ENCODE measurements around the gene COMP.

COMP gene

GRCh38 chr19:18763674-18764590, 27.2 kb downstream of the COMP start:
- H3K36me3 ChIP-seq, result peaks cover 0 to 10% (median 0%) of the 10 kb centered on the region in 11 experiments; a peak in 5 of 22 replicates
- H3K4me1 ChIP-seq, result peaks cover 41 to 93% (median 78%) of the 10 kb centered on the region in 10 experiments
- no peak for TF ChIP-seq Cebpa-rat (IDR thresholded peaks at IDR 0.05)
- peaks cover 7 to 77% (median 39%) of the 10 kb centered on the region in 11 experiments; a peak in 20 of 22 replicates for H4K20me1 ChIP-seq
- no peaks in the 10 kb centered on the region for H3K9me3 ChIP-seq (replicated peaks in 1 of 11)
- H3K27me3 ChIP-seq, result no peaks in the 10 kb centered on the region
- peak overlapping the region in 6 of 10 experiments; percentile 12 to 38 (median 22); a peak in 7 of 20 replicates for H3K4me3 ChIP-seq
- H3K9ac ChIP-seq, result peak overlapping the region in 10 of 11 experiments; percentile 5 to 76 (median 64); a peak in 18 of 22 replicates
- peak overlapping the region; percentile 61 to 97 (median 90) for H3K4me2 ChIP-seq
- H3K27ac ChIP-seq, result peak overlapping the region in 10 of 11 experiments; percentile 37 to 86 (median 75); a peak in 19 of 22 replicates

- Histone ChIP-seq H3K27me3 (no peaks in the 10 kb centered on the region), H3K4me2 (peak overlapping the region; percentile 36 to 97 (median 90)), H3K4me1 (peaks cover 41 to 93% (median 85%) of the 10 kb centered on the region in 10 experiments), H3K36me3 (peaks cover 0 to 3% (median 0%) of the 10 kb centered on the region in 11 experiments; a peak in 3 of 22 replicates), H3K9ac (peak overlapping the region; percentile 22 to 62 (median 39); a peak in 14 of 22 replicates), H4K20me1 (peaks cover 7 to 72% (median 39%) of the 10 kb centered on the region in 11 experiments; a peak in 20 of 22 replicates), H3K27ac (peak overlapping the region in 8 of 11 experiments; percentile 31 to 86 (median 71); a peak in 16 of 22 replicates), H3K9me3 (replicated peaks in 1 of 11) (no peaks in the 10 kb centered on the region), H3K4me3 (no peak overlapping the region; a peak in 1 of 20 replicates)
- no peak for TF ChIP-seq Cebpa-rat (IDR thresholded peaks at IDR 0.05)
Measured at GRCh38 chr19:18762125-18763023, 28.7 kb downstream of the COMP start.

- peak overlapping the region in 9 of 11 experiments; percentile 29 to 62 (median 43); a peak in 13 of 22 replicates for H3K9ac ChIP-seq
- H3K4me1 ChIP-seq, result peaks cover 41 to 97% (median 86%) of the 10 kb centered on the region in 10 experiments
- no peak overlapping the region; a peak in 1 of 20 replicates for H3K4me3 ChIP-seq
- no peak for TF ChIP-seq Cebpa-rat (IDR thresholded peaks at IDR 0.05)
- H3K4me2 ChIP-seq, result peak overlapping the region; percentile 36 to 97 (median 90)
- peaks cover 0 to 7% (median 6%) of the 10 kb centered on the region in 11 experiments; a peak in 12 of 22 replicates for H3K36me3 ChIP-seq
- H4K20me1 ChIP-seq, result peaks cover 7 to 78% (median 39%) of the 10 kb centered on the region in 11 experiments; a peak in 20 of 22 replicates
- no peaks in the 10 kb centered on the region for H3K27me3 ChIP-seq
- no peaks in the 10 kb centered on the region for H3K9me3 ChIP-seq (replicated peaks in 1 of 11)
- peak overlapping the region in 7 of 11 experiments; percentile 31 to 86 (median 73); a peak in 8 of 22 replicates for H3K27ac ChIP-seq
Measured at GRCh38 chr19:18761531-18762110, 29.5 kb downstream of the COMP start.

GRCh38 chr19:18760440-18761383, 30.4 kb downstream of the COMP start:
- peaks cover 41 to 91% (median 77%) of the 10 kb centered on the region in 10 experiments for H3K4me1 ChIP-seq
- H4K20me1 ChIP-seq, result peaks cover 7 to 80% (median 39%) of the 10 kb centered on the region in 11 experiments; a peak in 20 of 22 replicates
- peak overlapping the region in 8 of 11 experiments; percentile 9 to 97 (median 84); a peak in 13 of 22 replicates for H3K4me2 ChIP-seq
- no peak overlapping the region for H3K27ac ChIP-seq
- H3K27me3 ChIP-seq, result no peaks in the 10 kb centered on the region
- H3K9ac ChIP-seq, result peak overlapping the region in 2 of 11 experiments; percentile 24 to 53; a peak in 2 of 22 replicates
- H3K9me3 ChIP-seq (replicated peaks in 1 of 11), result no peaks in the 10 kb centered on the region
- H3K36me3 ChIP-seq, result peaks cover 0 to 16% (median 11%) of the 10 kb centered on the region in 11 experiments; a peak in 13 of 22 replicates
- no peak overlapping the region for H3K4me3 ChIP-seq
- TF ChIP-seq Cebpa-rat (IDR thresholded peaks at IDR 0.05), result no peak

- Histone ChIP-seq H4K20me1 (peaks cover 7 to 75% (median 33%) of the 10 kb centered on the region in 11 experiments; a peak in 20 of 22 replicates), H3K4me3 (no peak overlapping the region), H3K27me3 (no peaks in the 10 kb centered on the region), H3K27ac (no peak overlapping the region), H3K9ac (0 out of 22 replicates have a peak overlapping the region, but pooled peaks of 1 of the 11 experiments have one; percentile 24), H3K4me1 (peaks cover 37 to 84% (median 70%) of the 10 kb centered on the region in 10 experiments), H3K4me2 (peak overlapping the region in 6 of 11 experiments; percentile 39 to 97 (median 47); a peak in 8 of 22 replicates), H3K36me3 (peaks cover 0 to 23% (median 12%) of the 10 kb centered on the region in 11 experiments; a peak in 13 of 22 replicates), H3K9me3 (replicated peaks in 1 of 11) (no peaks in the 10 kb centered on the region)
- no peak for TF ChIP-seq Cebpa-rat (IDR thresholded peaks at IDR 0.05)
Measured at GRCh38 chr19:18759995-18760426, 31.1 kb downstream of the COMP start.

- H3K27ac ChIP-seq, result no peak overlapping the region
- TF ChIP-seq Cebpa-rat (IDR thresholded peaks at IDR 0.05), result no peak
- peaks cover under 1 to 26% (median 14%) of the 10 kb centered on the region in 11 experiments; a peak in 15 of 22 replicates for H3K36me3 ChIP-seq
- H4K20me1 ChIP-seq, result peaks cover 5 to 70% (median 28%) of the 10 kb centered on the region in 11 experiments; a peak in 20 of 22 replicates
- H3K9me3 ChIP-seq (replicated peaks in 1 of 11), result no peaks in the 10 kb centered on the region
- peak overlapping the region in 4 of 11 experiments; percentile 65 to 78 (median 71); a peak in 7 of 22 replicates for H3K4me2 ChIP-seq
- no peaks in the 10 kb centered on the region for H3K27me3 ChIP-seq
- H3K4me1 ChIP-seq, result peaks cover 31 to 78% (median 64%) of the 10 kb centered on the region in 10 experiments
- no peak overlapping the region for H3K4me3 ChIP-seq
- H3K9ac ChIP-seq, result peak overlapping the region in 1 of 11 experiments; percentile 54; a peak in 1 of 22 replicates
Measured at GRCh38 chr19:18759304-18759994, 31.7 kb downstream of the COMP start.
